ENCODE data around the gene PLEKHA4. TPM values are rescaled to one million over a fixed set of nuclear protein-coding genes. Genes with fewer than 3 reads are reported as not detected.
A peak's percentile ranks its signal among the peaks of the same experiment; 100 is the strongest.

The PLEKHA4 gene
- total and polyA plus RNA-seq, 2 of the 13 experiments (the other 11 are each of a cell fraction or from before 2014, with no cell fraction given): 4.8 to 6.0 TPM

DNA sequence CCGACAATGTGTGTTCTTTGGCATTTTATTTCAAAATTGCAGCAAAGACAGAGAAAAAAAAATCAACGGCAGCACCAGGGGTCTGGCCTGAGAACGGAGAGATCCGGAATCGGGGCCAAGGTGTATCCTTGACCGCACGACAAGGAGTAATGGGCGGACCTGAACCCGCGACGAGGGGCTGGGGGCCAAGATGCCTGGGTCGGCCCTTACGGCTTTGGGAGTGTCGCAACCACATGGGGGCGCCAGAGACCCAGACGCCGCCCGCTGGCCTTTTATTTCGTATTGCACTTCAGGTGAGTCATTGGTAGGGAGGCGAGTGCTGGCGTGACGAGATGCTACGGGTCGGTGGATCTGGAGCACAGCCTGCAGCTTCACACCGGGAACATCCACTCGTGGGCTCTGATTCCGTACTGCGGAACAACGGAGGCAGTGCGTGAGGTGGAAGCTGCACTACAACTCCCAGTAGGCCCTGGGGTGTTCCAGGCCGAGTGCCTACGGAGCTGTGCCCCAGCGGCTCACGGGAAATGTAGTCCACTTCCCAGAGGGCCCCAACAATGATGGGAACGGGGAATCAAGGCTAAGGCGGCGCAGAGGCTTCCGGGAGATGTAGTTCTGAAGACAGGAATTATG is 73.2 kb downstream of the PLEKHA4 start (continued):
- TF ChIP-seq, protein P1, sequence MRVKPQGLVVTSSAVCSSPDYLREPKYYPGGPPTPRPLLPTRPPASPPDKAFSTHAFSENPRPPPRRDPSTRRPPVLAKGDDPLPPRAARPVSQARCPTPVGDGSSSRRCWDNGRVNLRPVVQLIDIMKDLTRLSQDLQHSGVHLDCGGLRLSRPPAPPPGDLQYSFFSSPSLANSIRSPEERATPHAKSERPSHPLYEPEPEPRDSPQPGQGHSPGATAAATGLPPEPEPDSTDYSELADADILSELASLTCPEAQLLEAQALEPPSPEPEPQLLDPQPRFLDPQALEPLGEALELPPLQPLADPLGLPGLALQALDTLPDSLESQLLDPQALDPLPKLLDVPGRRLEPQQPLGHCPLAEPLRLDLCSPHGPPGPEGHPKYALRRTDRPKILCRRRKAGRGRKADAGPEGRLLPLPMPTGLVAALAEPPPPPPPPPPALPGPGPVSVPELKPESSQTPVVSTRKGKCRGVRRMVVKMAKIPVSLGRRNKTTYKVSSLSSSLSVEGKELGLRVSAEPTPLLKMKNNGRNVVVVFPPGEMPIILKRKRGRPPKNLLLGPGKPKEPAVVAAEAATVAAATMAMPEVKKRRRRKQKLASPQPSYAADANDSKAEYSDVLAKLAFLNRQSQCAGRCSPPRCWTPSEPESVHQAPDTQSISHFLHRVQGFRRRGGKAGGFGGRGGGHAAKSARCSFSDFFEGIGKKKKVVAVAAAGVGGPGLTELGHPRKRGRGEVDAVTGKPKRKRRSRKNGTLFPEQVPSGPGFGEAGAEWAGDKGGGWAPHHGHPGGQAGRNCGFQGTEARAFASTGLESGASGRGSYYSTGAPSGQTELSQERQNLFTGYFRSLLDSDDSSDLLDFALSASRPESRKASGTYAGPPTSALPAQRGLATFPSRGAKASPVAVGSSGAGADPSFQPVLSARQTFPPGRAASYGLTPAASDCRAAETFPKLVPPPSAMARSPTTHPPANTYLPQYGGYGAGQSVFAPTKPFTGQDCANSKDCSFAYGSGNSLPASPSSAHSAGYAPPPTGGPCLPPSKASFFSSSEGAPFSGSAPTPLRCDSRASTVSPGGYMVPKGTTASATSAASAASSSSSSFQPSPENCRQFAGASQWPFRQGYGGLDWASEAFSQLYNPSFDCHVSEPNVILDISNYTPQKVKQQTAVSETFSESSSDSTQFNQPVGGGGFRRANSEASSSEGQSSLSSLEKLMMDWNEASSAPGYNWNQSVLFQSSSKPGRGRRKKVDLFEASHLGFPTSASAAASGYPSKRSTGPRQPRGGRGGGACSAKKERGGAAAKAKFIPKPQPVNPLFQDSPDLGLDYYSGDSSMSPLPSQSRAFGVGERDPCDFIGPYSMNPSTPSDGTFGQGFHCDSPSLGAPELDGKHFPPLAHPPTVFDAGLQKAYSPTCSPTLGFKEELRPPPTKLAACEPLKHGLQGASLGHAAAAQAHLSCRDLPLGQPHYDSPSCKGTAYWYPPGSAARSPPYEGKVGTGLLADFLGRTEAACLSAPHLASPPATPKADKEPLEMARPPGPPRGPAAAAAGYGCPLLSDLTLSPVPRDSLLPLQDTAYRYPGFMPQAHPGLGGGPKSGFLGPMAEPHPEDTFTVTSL (CRISPR knock-in tag; IDR thresholded peaks at IDR 0.05; ENCODE audit: borderline replicate concordance): no peak
- no peak for TF ChIP-seq NCOA1 (CRISPR knock-in tag; IDR thresholded peaks at IDR 0.05)
- no peak for TF ChIP-seq ZSCAN29 (CRISPR knock-in tag; conservative IDR thresholded peaks at IDR 0.05)
- no peak for TF ChIP-seq FLYWCH1 (CRISPR knock-in tag; IDR thresholded peaks at IDR 0.05)
- TF ChIP-seq, protein P2, sequence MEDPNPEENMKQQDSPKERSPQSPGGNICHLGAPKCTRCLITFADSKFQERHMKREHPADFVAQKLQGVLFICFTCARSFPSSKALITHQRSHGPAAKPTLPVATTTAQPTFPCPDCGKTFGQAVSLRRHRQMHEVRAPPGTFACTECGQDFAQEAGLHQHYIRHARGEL (CRISPR knock-in tag; IDR thresholded peaks at IDR 0.05): no peak
- TF ChIP-seq SNRNP70 (IDR thresholded peaks at IDR 0.05; ENCODE audit: low read depth, low read length): no peak
- peak; percentile 70 for TF ChIP-seq KAT8 (CRISPR knock-in tag; IDR thresholded peaks at IDR 0.05)
- TF ChIP-seq, protein P3, sequence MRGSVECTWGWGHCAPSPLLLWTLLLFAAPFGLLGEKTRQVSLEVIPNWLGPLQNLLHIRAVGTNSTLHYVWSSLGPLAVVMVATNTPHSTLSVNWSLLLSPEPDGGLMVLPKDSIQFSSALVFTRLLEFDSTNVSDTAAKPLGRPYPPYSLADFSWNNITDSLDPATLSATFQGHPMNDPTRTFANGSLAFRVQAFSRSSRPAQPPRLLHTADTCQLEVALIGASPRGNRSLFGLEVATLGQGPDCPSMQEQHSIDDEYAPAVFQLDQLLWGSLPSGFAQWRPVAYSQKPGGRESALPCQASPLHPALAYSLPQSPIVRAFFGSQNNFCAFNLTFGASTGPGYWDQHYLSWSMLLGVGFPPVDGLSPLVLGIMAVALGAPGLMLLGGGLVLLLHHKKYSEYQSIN (CRISPR knock-in tag; IDR thresholded peaks at IDR 0.05; ENCODE audit: borderline replicate concordance): no peak
- peak; percentile 87 for TF ChIP-seq HNF1B (CRISPR knock-in tag; IDR thresholded peaks at IDR 0.05)
- no peak for TF ChIP-seq AFF4 (CRISPR knock-in tag; IDR thresholded peaks at IDR 0.05)
- TF ChIP-seq ZNF7 (CRISPR knock-in tag; IDR thresholded peaks at IDR 0.05): no peak
- TF ChIP-seq ZBTB21 (CRISPR knock-in tag; IDR thresholded peaks at IDR 0.05): no peak
- TF ChIP-seq MAZ (IDR thresholded peaks at IDR 0.05; ENCODE audit: borderline replicate concordance, low read depth, low read length): peak; percentile 16; the same call in 1 of the 2 replicates
- no peak; the same call in 1 of the 2 replicates for TF ChIP-seq MAZ (CRISPR knock-in tag; IDR thresholded peaks at IDR 0.05; ENCODE audit: low read depth)
- TF ChIP-seq TERF1 (CRISPR knock-in tag; IDR thresholded peaks at IDR 0.05): no peak
